WTC11 (cell line): ENCODE data around the gene COL19A1. TPM values are rescaled to one million over a fixed set of nuclear protein-coding genes. Genes with fewer than 3 reads are reported as not detected.

Experiments
- ATAC-seq: fragments of 200-7000 bp; cut with Tn5 transposase; 2 replicates; pipeline ENCODE4 v1.10.0; 2021; ENCODE audit warnings: mild to moderate bottlenecking, moderate library complexity
- CTCF ChIA-PET: fragments of 300-600 bp; sonication (Branson Sonifier 250); formaldehyde crosslinking; loops from one replicate; lab custom pipeline; 2021; ENCODE audit warnings: antibody characterized with exemption; lab: Charles Lee
- POLR2A ChIA-PET: fragments of 350-600 bp; sonication (Branson Sonifier 250); formaldehyde crosslinking; loops from one replicate; lab custom pipeline; 2021; ENCODE audit warnings: antibody characterized with exemption; lab: Charles Lee
- DNase-seq: peaks from one replicate; pipeline ENCODE4 v3.0.0; 2021; ENCODE audit warnings: low spot score
- H3K27ac Mint-ChIP-seq: 2 replicates; pipeline ENCODE4 v1.8.0; 2021; ENCODE audit warnings: mixed read lengths
- H3K27me3 Mint-ChIP-seq: 2 replicates; pipeline ENCODE4 v1.8.0; 2021; ENCODE audit warnings: low read depth, mild to moderate bottlenecking, moderate library complexity, mixed read lengths
- H3K36me3 Mint-ChIP-seq: 2 replicates; pipeline ENCODE4 v1.8.0; 2021; ENCODE audit warnings: mixed read lengths
- H3K4me1 Mint-ChIP-seq: 2 replicates; pipeline ENCODE4 v1.8.0; 2022; ENCODE audit warnings: mixed read lengths
- H3K4me3 Mint-ChIP-seq: 2 replicates; pipeline ENCODE4 v1.8.0; 2021; ENCODE audit warnings: mild to moderate bottlenecking, moderate library complexity, mixed read lengths
- H3K9me3 Mint-ChIP-seq: 2 replicates; pipeline ENCODE4 v1.8.0; 2021; ENCODE audit warnings: mixed read lengths
- GABPB1 ChIP-seq: sonication (generic); formaldehyde crosslinking; IDR thresholded peaks from 2 replicates; pipeline ENCODE4 v1.8.1; 2023; ENCODE audit warnings: mild to moderate bottlenecking, missing genetic modification reagents
- JUN ChIP-seq: sonication (generic); formaldehyde crosslinking; IDR thresholded peaks from 2 replicates; pipeline ENCODE4 v1.8.0; 2023; ENCODE audit warnings: mild to moderate bottlenecking, missing genetic modification reagents
- KAT7 ChIP-seq: sonication (generic); formaldehyde crosslinking; IDR thresholded peaks from 2 replicates; pipeline ENCODE4 v1.8.1; 2023; ENCODE audit warnings: missing genetic modification reagents, mild to moderate bottlenecking, borderline replicate concordance
- NFATC4 ChIP-seq: fragments of 250-450 bp; sonication (Bioruptor Pico); IDR thresholded peaks from 2 replicates; pipeline ENCODE4 v1.9.0; 2021; ENCODE audit warnings: mild to moderate bottlenecking
- NR2C2 ChIP-seq: sonication (generic); formaldehyde crosslinking; IDR thresholded peaks from 2 replicates; pipeline ENCODE4 v1.8.0; 2022; ENCODE audit warnings: mild to moderate bottlenecking, missing genetic modification reagents
- NR3C1 ChIP-seq: sonication (generic); formaldehyde crosslinking; conservative IDR thresholded peaks from 2 replicates; pipeline ENCODE4 v1.8.1; 2023; ENCODE audit warnings: low read depth, mild to moderate bottlenecking, missing genetic modification reagents
- SMAD3 ChIP-seq: sonication (generic); formaldehyde crosslinking; IDR thresholded peaks from 2 replicates; pipeline ENCODE4 v1.8.0; 2022; ENCODE audit warnings: missing genetic modification reagents, mild to moderate bottlenecking, borderline replicate concordance
- TEAD4 ChIP-seq: sonication (generic); formaldehyde crosslinking; IDR thresholded peaks from 2 replicates; pipeline ENCODE4 v1.8.0; 2022; ENCODE audit warnings: mild to moderate bottlenecking, missing genetic modification reagents
- ZNF138 ChIP-seq: sonication (generic); formaldehyde crosslinking; conservative IDR thresholded peaks from 2 replicates; pipeline ENCODE4 v1.8.1; 2022; ENCODE audit warnings: mild to moderate bottlenecking, moderate library complexity, missing genetic modification reagents
- ZNF219 ChIP-seq: sonication (generic); formaldehyde crosslinking; IDR thresholded peaks from 2 replicates; pipeline ENCODE4 v1.8.0; 2023; ENCODE audit warnings: missing genetic modification reagents, mild to moderate bottlenecking, borderline replicate concordance
- ZNF317 ChIP-seq: sonication (generic); formaldehyde crosslinking; IDR thresholded peaks from 2 replicates; pipeline ENCODE4 v1.8.1; 2023; ENCODE audit warnings: low read depth, mild to moderate bottlenecking, moderate library complexity, missing genetic modification reagents, borderline replicate concordance
- ZNF423 ChIP-seq: fragments of 250-450 bp; sonication (Bioruptor Pico); IDR thresholded peaks from 2 replicates; pipeline ENCODE4 v2.1.2; 2022; ENCODE audit warnings: mild to moderate bottlenecking, moderate library complexity
- ZNF671 ChIP-seq: fragments of 250-450 bp; sonication (Bioruptor Pico); IDR thresholded peaks from 2 replicates; pipeline ENCODE4 v1.8.0; 2021; ENCODE audit warnings: mild to moderate bottlenecking
- total RNA-seq: library from RNA; stranded (reverse); gene quantifications from 3 replicates; pipeline ENCODE4 v1.2.3, GENCODE V29; 2021
- TF ChIP-seq, protein P1 (sequence below): fragments of 250-450 bp; sonication (Bioruptor Pico); IDR thresholded peaks from 2 replicates; pipeline ENCODE4 v1.9.0; 2021; ENCODE audit warnings: moderate library complexity, mild to moderate bottlenecking, inconsistent platforms, borderline replicate concordance
- TF ChIP-seq, protein P2 (sequence below): sonication (generic); formaldehyde crosslinking; IDR thresholded peaks from 2 replicates; pipeline ENCODE4 v1.8.1; 2022; ENCODE audit warnings: low read depth, mild to moderate bottlenecking, moderate library complexity, missing genetic modification reagents, borderline replicate concordance
- TF ChIP-seq, protein P3 (sequence below): fragments of 200-600 bp; IDR thresholded peaks from 2 replicates; pipeline ENCODE4 v1.8.0; 2022; ENCODE audit warnings: antibody characterized with exemption
- TF ChIP-seq, protein P4 (sequence below): sonication (generic); formaldehyde crosslinking; IDR thresholded peaks from 2 replicates; pipeline ENCODE4 v1.8.1; 2023; ENCODE audit warnings: mild to moderate bottlenecking, missing genetic modification reagents, moderate library complexity
- TF ChIP-seq, protein P5 (sequence below): sonication (generic); formaldehyde crosslinking; IDR thresholded peaks from 2 replicates; pipeline ENCODE4 v1.8.0; 2022; ENCODE audit warnings: mild to moderate bottlenecking, missing genetic modification reagents
- TF ChIP-seq, protein P6 (sequence below): sonication (generic); formaldehyde crosslinking; IDR thresholded peaks from 2 replicates; pipeline ENCODE4 v1.8.0; 2022; ENCODE audit warnings: mild to moderate bottlenecking, missing genetic modification reagents
- TF ChIP-seq, protein P7 (sequence below): fragments of 250-450 bp; sonication (Bioruptor Pico); IDR thresholded peaks from 2 replicates; pipeline ENCODE4 v1.9.0; 2021; ENCODE audit warnings: mild to moderate bottlenecking
- TF ChIP-seq, protein P8 (sequence below): sonication (generic); formaldehyde crosslinking; IDR thresholded peaks from 2 replicates; pipeline ENCODE4 v1.8.1; 2023; ENCODE audit warnings: mild to moderate bottlenecking, missing genetic modification reagents

Gene COL19A1
- total RNA-seq, 1 experiment from 2014 or later: not detected

DNA sequence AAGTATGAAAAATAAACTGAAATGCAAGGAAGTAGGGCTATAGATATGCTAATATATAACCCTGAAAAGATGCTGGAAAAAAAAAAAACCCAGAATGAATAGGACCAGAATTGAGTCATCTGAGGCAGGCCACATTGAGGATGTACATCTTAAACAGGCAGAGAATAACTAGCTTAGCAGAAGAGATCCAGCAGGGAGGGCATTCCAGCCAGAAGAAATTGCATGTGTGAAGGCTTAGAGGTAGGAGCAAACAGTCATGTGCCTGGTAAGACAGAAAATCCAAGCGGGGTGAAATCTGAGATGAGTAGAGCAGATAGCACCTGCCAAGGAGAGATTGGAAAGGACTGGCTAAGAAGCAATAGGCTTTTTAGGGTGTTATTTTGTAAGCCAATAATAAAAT lies 2.6 kb downstream of the COL19A1 start:
- POLR2A ChIA-PET: no interaction called here
- H3K27ac Mint-ChIP-seq: no peak overlapping the region
- H3K4me3 Mint-ChIP-seq: no peak overlapping the region
- TF ChIP-seq, protein P1, sequence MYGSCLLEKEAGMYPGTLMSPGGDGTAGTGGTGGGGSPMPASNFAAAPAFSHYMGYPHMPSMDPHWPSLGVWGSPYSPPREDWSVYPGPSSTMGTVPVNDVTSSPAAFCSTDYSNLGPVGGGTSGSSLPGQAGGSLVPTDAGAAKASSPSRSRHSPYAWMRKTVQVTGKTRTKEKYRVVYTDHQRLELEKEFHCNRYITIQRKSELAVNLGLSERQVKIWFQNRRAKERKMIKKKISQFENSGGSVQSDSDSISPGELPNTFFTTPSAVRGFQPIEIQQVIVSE (CRISPR knock-in tag): no peak
- TF ChIP-seq, protein P2, sequence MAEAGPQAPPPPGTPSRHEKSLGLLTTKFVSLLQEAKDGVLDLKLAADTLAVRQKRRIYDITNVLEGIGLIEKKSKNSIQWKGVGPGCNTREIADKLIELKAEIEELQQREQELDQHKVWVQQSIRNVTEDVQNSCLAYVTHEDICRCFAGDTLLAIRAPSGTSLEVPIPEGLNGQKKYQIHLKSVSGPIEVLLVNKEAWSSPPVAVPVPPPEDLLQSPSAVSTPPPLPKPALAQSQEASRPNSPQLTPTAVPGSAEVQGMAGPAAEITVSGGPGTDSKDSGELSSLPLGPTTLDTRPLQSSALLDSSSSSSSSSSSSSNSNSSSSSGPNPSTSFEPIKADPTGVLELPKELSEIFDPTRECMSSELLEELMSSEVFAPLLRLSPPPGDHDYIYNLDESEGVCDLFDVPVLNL (CRISPR knock-in tag): no peak
- TF ChIP-seq ZNF219 (no peak), SMAD3 (CRISPR knock-in tag) (no peak), TEAD4 (CRISPR knock-in tag) (no peak), JUN (CRISPR knock-in tag) (no peak)
- TF ChIP-seq, protein P3, sequence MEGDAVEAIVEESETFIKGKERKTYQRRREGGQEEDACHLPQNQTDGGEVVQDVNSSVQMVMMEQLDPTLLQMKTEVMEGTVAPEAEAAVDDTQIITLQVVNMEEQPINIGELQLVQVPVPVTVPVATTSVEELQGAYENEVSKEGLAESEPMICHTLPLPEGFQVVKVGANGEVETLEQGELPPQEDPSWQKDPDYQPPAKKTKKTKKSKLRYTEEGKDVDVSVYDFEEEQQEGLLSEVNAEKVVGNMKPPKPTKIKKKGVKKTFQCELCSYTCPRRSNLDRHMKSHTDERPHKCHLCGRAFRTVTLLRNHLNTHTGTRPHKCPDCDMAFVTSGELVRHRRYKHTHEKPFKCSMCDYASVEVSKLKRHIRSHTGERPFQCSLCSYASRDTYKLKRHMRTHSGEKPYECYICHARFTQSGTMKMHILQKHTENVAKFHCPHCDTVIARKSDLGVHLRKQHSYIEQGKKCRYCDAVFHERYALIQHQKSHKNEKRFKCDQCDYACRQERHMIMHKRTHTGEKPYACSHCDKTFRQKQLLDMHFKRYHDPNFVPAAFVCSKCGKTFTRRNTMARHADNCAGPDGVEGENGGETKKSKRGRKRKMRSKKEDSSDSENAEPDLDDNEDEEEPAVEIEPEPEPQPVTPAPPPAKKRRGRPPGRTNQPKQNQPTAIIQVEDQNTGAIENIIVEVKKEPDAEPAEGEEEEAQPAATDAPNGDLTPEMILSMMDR: no peak
- TF ChIP-seq, protein P4, sequence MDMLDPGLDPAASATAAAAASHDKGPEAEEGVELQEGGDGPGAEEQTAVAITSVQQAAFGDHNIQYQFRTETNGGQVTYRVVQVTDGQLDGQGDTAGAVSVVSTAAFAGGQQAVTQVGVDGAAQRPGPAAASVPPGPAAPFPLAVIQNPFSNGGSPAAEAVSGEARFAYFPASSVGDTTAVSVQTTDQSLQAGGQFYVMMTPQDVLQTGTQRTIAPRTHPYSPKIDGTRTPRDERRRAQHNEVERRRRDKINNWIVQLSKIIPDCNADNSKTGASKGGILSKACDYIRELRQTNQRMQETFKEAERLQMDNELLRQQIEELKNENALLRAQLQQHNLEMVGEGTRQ (CRISPR knock-in tag): no peak
- TF ChIP-seq, protein P5, sequence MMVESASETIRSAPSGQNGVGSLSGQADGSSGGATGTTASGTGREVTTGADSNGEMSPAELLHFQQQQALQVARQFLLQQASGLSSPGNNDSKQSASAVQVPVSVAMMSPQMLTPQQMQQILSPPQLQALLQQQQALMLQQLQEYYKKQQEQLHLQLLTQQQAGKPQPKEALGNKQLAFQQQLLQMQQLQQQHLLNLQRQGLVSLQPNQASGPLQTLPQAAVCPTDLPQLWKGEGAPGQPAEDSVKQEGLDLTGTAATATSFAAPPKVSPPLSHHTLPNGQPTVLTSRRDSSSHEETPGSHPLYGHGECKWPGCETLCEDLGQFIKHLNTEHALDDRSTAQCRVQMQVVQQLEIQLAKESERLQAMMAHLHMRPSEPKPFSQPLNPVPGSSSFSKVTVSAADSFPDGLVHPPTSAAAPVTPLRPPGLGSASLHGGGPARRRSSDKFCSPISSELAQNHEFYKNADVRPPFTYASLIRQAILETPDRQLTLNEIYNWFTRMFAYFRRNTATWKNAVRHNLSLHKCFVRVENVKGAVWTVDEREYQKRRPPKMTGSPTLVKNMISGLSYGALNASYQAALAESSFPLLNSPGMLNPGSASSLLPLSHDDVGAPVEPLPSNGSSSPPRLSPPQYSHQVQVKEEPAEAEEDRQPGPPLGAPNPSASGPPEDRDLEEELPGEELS (CRISPR knock-in tag): no peak
- peaks cover 23% of the 10 kb centered on the region for H3K4me1 Mint-ChIP-seq
- peaks cover 55% of the 10 kb centered on the region for H3K27me3 Mint-ChIP-seq
- DNase-seq: no peak
- no peaks in the 10 kb centered on the region for H3K36me3 Mint-ChIP-seq
- CTCF ChIA-PET: no interaction called here
- no peak for ATAC-seq
- peaks cover 3% of the 10 kb centered on the region; the same call in 1 of the 2 replicates for H3K9me3 Mint-ChIP-seq

DNA sequence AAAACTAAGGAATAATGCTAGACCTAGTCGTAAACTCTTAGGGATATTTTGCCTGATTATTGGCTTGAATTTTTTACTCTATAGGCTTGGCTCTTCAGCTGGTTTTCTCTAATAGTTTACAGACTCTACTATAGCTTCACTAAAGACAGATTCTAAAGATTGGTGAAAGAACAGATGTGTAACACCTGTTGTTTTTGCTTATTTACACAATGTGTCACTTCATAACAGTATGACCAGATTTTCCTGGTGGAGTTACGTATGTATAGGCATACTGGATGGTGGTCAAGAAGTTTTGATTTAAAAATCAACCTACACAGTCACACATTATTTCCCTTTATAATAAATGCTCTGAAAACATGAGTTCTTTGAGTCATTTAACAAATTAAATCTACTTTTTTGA lies 4.8 kb downstream of the COL19A1 start:
- Mint-ChIP-seq H3K27ac (no peak overlapping the region), H3K36me3 (no peaks in the 10 kb centered on the region), H3K4me1 (peaks cover 19% of the 10 kb centered on the region), H3K27me3 (peaks cover 36% of the 10 kb centered on the region), H3K9me3 (peaks cover 11% of the 10 kb centered on the region; the same call in 1 of the 2 replicates), H3K4me3 (no peak overlapping the region)
- CTCF ChIA-PET: no interaction called here
- ATAC-seq: no peak
- POLR2A ChIA-PET: no interaction called here
- DNase-seq: no peak
- TF ChIP-seq KAT7 (no peak), NFATC4 (CRISPR knock-in tag) (no peak), NR2C2 (CRISPR knock-in tag) (no peak), ZNF317 (CRISPR knock-in tag) (no peak), NR3C1 (no peak), SMAD3 (CRISPR knock-in tag) (no peak), ZNF138 (CRISPR knock-in tag) (no peak), ZNF423 (no peak), ZNF671 (CRISPR knock-in tag) (no peak), GABPB1 (no peak)
- TF ChIP-seq, protein P6, sequence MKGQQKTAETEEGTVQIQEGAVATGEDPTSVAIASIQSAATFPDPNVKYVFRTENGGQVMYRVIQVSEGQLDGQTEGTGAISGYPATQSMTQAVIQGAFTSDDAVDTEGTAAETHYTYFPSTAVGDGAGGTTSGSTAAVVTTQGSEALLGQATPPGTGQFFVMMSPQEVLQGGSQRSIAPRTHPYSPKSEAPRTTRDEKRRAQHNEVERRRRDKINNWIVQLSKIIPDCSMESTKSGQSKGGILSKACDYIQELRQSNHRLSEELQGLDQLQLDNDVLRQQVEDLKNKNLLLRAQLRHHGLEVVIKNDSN (CRISPR knock-in tag): no peak
- TF ChIP-seq, protein P2 (CRISPR knock-in tag): no peak
- TF ChIP-seq, protein P7, sequence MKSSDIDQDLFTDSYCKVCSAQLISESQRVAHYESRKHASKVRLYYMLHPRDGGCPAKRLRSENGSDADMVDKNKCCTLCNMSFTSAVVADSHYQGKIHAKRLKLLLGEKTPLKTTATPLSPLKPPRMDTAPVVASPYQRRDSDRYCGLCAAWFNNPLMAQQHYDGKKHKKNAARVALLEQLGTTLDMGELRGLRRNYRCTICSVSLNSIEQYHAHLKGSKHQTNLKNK (CRISPR knock-in tag): no peak
- TF ChIP-seq, protein P8, sequence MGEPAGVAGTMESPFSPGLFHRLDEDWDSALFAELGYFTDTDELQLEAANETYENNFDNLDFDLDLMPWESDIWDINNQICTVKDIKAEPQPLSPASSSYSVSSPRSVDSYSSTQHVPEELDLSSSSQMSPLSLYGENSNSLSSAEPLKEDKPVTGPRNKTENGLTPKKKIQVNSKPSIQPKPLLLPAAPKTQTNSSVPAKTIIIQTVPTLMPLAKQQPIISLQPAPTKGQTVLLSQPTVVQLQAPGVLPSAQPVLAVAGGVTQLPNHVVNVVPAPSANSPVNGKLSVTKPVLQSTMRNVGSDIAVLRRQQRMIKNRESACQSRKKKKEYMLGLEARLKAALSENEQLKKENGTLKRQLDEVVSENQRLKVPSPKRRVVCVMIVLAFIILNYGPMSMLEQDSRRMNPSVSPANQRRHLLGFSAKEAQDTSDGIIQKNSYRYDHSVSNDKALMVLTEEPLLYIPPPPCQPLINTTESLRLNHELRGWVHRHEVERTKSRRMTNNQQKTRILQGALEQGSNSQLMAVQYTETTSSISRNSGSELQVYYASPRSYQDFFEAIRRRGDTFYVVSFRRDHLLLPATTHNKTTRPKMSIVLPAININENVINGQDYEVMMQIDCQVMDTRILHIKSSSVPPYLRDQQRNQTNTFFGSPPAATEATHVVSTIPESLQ (CRISPR knock-in tag): no peak
- TF ChIP-seq, protein P1 (CRISPR knock-in tag): no peak
